HEK293T (cell line): ENCODE data around the gene LSS.

Experiments
- CTCF ChIA-PET: fragments of 350-600 bp; formaldehyde crosslinking; extraction: SDS; loops from one replicate; lab custom pipeline; 2021; ENCODE audit warnings: antibody characterized with exemption, inconsistent platforms; lab: Yijun Ruan, JAX
- POLR2A ChIA-PET: fragments of 350-600 bp; formaldehyde crosslinking; extraction: SDS; loops from one replicate; lab custom pipeline; 2020; ENCODE audit warnings: antibody characterized with exemption, inconsistent platforms; lab: Yijun Ruan, JAX
- DNase-seq: peaks from one replicate; pipeline ENCODE4 v3.0.0; 2012; ENCODE audit warnings: mixed read lengths; ENCODE audit errors: extremely low spot score
- ARNT ChIP-seq: fragments of 450-650 bp; IDR thresholded peaks from 2 replicates; pipeline ENCODE4 v1.6.1; 2017; ENCODE audit warnings: mild to moderate bottlenecking
- BHLHE40 ChIP-seq: fragments of 450-650 bp; IDR thresholded peaks from 2 replicates; pipeline ENCODE4 v1.6.1; 2016; ENCODE audit warnings: mild to moderate bottlenecking, moderate library complexity, borderline replicate concordance
- CTBP1 ChIP-seq: fragments of 450-650 bp; IDR thresholded peaks from 2 replicates; pipeline ENCODE4 v1.6.1; 2016; ENCODE audit warnings: borderline replicate concordance
- ELF4 ChIP-seq: fragments of 450-650 bp; IDR thresholded peaks from 2 replicates; pipeline ENCODE4 v1.6.1; 2017; ENCODE audit warnings: antibody characterized with exemption
- FOXA1 ChIP-seq: fragments of 450-650 bp; IDR thresholded peaks from 2 replicates; pipeline ENCODE4 v1.6.1; 2016; ENCODE audit warnings: mild to moderate bottlenecking
- FOXK2 ChIP-seq: fragments of 450-650 bp; IDR thresholded peaks from 2 replicates; pipeline ENCODE4 v1.6.1; 2016; ENCODE audit warnings: mild to moderate bottlenecking
- FOXM1 ChIP-seq: fragments of 450-650 bp; IDR thresholded peaks from 2 replicates; pipeline ENCODE4 v1.6.1; 2017; ENCODE audit warnings: mild to moderate bottlenecking, borderline replicate concordance
- HDGF ChIP-seq: fragments of 450-650 bp; IDR thresholded peaks from 2 replicates; pipeline ENCODE4 v1.6.1; 2017; ENCODE audit warnings: antibody characterized with exemption, borderline replicate concordance
- L3MBTL2 ChIP-seq: fragments of 450-650 bp; conservative IDR thresholded peaks from 2 replicates; pipeline ENCODE4 v1.6.1; 2016; ENCODE audit warnings: mild to moderate bottlenecking
- LEF1 ChIP-seq: fragments of 450-650 bp; IDR thresholded peaks from 2 replicates; pipeline ENCODE4 v1.6.1; 2017; ENCODE audit warnings: mild to moderate bottlenecking, borderline replicate concordance
- NFRKB ChIP-seq: fragments of 450-650 bp; IDR thresholded peaks from 2 replicates; pipeline ENCODE4 v1.6.1; 2016; ENCODE audit warnings: mild to moderate bottlenecking, moderate library complexity
- SP1 ChIP-seq: fragments of 450-650 bp; IDR thresholded peaks from 2 replicates; pipeline ENCODE4 v1.6.1; 2017
- SUZ12 ChIP-seq: fragments of 450-650 bp; IDR thresholded peaks from 2 replicates; pipeline ENCODE4 v1.6.1; 2016; ENCODE audit warnings: mild to moderate bottlenecking
- TARDBP ChIP-seq: fragments of 450-650 bp; IDR thresholded peaks from 2 replicates; pipeline ENCODE4 v1.6.1; 2016
- ZNF384 ChIP-seq: fragments of 450-650 bp; IDR thresholded peaks from 2 replicates; pipeline ENCODE4 v1.6.1; 2016
- TF ChIP-seq, protein P1 (sequence below): fragments of 450-650 bp; IDR thresholded peaks from 2 replicates; pipeline ENCODE4 v1.6.1; 2016

The LSS gene

DNA sequence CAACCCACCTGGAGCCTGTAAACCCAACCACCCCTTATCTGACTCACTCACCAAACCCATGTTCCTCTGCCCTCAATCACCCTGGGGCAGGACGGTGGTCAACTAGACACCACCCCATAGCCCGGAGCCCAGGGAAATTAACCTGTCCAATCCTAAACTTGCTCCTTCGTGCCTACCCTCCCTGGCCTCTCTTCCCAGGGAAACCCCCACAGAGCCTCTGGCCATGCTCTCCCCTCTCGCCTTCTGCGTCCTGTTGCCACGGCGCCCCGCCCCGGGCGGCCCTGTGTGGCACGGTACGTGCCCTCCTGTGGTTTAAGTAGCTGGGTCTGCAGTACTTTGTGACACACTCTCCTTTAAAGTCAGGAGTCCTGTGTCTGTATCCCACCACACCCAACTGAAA is 69.2 kb downstream of the LSS start:
- no peak for TF ChIP-seq ZNF384
- TF ChIP-seq NFRKB, result no peak
- no peak for TF ChIP-seq L3MBTL2
- TF ChIP-seq FOXM1, result no peak
- TF ChIP-seq LEF1, result no peak
- TF ChIP-seq ARNT, result no peak
- no peak for TF ChIP-seq SP1
- TF ChIP-seq ELF4, result no peak
- no peak for TF ChIP-seq FOXK2
- no peak for TF ChIP-seq CTBP1
- no peak for TF ChIP-seq FOXA1
- no peak for TF ChIP-seq TARDBP
- TF ChIP-seq SUZ12, result no peak
- TF ChIP-seq HDGF, result no peak
- TF ChIP-seq, protein P1, sequence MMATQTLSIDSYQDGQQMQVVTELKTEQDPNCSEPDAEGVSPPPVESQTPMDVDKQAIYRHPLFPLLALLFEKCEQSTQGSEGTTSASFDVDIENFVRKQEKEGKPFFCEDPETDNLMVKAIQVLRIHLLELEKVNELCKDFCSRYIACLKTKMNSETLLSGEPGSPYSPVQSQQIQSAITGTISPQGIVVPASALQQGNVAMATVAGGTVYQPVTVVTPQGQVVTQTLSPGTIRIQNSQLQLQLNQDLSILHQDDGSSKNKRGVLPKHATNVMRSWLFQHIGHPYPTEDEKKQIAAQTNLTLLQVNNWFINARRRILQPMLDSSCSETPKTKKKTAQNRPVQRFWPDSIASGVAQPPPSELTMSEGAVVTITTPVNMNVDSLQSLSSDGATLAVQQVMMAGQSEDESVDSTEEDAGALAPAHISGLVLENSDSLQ, result no peak
- no peak for TF ChIP-seq BHLHE40
- ChIA-PET POLR2A (interaction anchor here (0.8 kb wide), 1 partner anchor 476 kb away, joined by 3 read pairs; the partner anchor contains the start of gene PRMT2), CTCF (no interaction called here)
- DNase-seq, result no peak

DNA sequence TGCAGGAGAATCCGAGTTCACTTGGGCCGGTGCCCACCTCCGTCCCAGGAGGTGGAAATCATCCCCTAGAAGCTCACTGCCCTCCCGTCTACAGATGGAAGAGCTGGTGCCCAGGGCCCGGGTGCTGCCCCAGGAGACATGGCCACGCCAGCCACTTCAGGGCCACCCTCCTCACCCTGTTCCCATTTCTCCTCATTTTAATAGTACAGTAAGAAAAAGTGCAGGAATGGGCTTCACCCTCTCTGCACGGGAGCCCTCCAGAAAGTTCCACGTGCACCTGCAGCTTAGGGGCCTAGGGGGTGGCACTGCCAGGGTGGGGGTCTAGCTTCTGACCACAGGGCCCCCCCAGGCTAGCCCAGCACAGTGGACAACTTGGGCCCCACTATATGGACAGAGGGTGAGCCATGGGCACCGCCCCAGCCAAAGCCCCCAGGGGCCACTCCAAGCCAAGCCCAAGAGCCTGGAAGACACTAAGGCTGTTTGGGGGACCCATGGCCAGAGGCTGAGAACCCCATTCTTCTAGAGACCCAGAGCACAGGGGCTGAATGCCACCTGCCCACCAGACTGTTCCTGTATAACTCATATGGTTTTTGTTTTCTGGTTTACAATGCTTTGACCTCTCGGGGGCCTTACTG is 69.8 kb downstream of the LSS start:
- DNase-seq, result no peak
- POLR2A ChIA-PET, result interaction anchor here (0.8 kb wide), 1 partner anchor 477 kb away, joined by 3 read pairs; the partner anchor contains the start of gene PRMT2
- TF ChIP-seq FOXK2 (no peak), FOXA1 (no peak), HDGF (no peak), NFRKB (no peak), ZNF384 (no peak), TARDBP (no peak), FOXM1 (no peak), LEF1 (no peak), SP1 (no peak), ELF4 (no peak), L3MBTL2 (no peak), SUZ12 (no peak), CTBP1 (no peak), BHLHE40 (no peak)
- TF ChIP-seq, protein P1, result no peak
- CTCF ChIA-PET, result no interaction called here

GRCh38 chr21:46157987-46158451 is 70.6 kb downstream of the LSS start:
- ChIA-PET CTCF (no interaction called here), POLR2A (no interaction called here)
- TF ChIP-seq ELF4 (no peak), LEF1 (no peak), CTBP1 (no peak), FOXA1 (no peak), FOXK2 (no peak), ZNF384 (no peak), SP1 (no peak), L3MBTL2 (no peak), NFRKB (no peak)
- DNase-seq, result no peak

GRCh38 chr21:46157396-46157986 is 71.1 kb downstream of the LSS start:
- POLR2A ChIA-PET, result no interaction called here
- no peak for DNase-seq
- CTCF ChIA-PET, result no interaction called here
- no peak for TF ChIP-seq ELF4
- TF ChIP-seq L3MBTL2, result no peak
- TF ChIP-seq LEF1, result no peak
- no peak for TF ChIP-seq FOXM1
- no peak for TF ChIP-seq FOXK2
- TF ChIP-seq, protein P1, result no peak
- TF ChIP-seq BHLHE40, result no peak
- TF ChIP-seq CTBP1, result no peak
- no peak for TF ChIP-seq NFRKB
- no peak for TF ChIP-seq SP1
- TF ChIP-seq HDGF, result no peak
- no peak for TF ChIP-seq ZNF384
- TF ChIP-seq FOXA1, result no peak
- no peak for TF ChIP-seq SUZ12
- TF ChIP-seq ARNT, result no peak
- TF ChIP-seq TARDBP, result no peak

- TF ChIP-seq NFRKB (no peak), FOXA1 (no peak), CTBP1 (no peak), FOXK2 (no peak), L3MBTL2 (no peak), SUZ12 (no peak), ELF4 (no peak), HDGF (no peak)
- TF ChIP-seq, protein P1, result no peak
- no peak for DNase-seq
- CTCF ChIA-PET, result no interaction called here
- POLR2A ChIA-PET, result no interaction called here
Observed at GRCh38 chr21:46156678-46157077, 71.9 kb downstream of the LSS start.

GRCh38 chr21:46156378-46156645 is 72.3 kb downstream of the LSS start:
- ChIA-PET CTCF (no interaction called here), POLR2A (no interaction called here)
- no peak for DNase-seq
- TF ChIP-seq BHLHE40, result no peak
- no peak for TF ChIP-seq ARNT
- no peak for TF ChIP-seq TARDBP
- no peak for TF ChIP-seq SP1
- no peak for TF ChIP-seq LEF1
- TF ChIP-seq FOXA1, result no peak
- no peak for TF ChIP-seq FOXK2
- TF ChIP-seq L3MBTL2, result no peak
- TF ChIP-seq ELF4, result no peak
- no peak for TF ChIP-seq SUZ12
- TF ChIP-seq FOXM1, result no peak
- TF ChIP-seq HDGF, result no peak
- TF ChIP-seq, protein P1, result no peak
